Measurements from ENCODE around the gene FBXW7. TPM values are rescaled to one million over a fixed set of nuclear protein-coding genes. Genes with fewer than 3 reads are reported as not detected.

Gene FBXW7
- polyA plus RNA-seq, 1 of the 3 experiments (the other 2 are of a cell fraction) = 7.7 TPM

- DNase-seq = no peak
- Histone ChIP-seq H3K9me3 (no peaks in the 10 kb centered on the region), H3F3A (replicated peaks; ENCODE audit: insufficient read depth) (no peaks in the 10 kb centered on the region), H3K9me2 (no peaks in the 10 kb centered on the region), H3K27me3 (ENCODE audit: insufficient read depth) (no peaks in the 10 kb centered on the region; the same call in 1 of the 2 replicates), H3K4me3 (ENCODE audit: low read depth in 2 of 2, low read length in 1 of 2) (no peak overlapping the region), H3K4me2 (no peak overlapping the region), H3K79me2 (ENCODE audit: insufficient read depth) (no peaks in the 10 kb centered on the region), H3K27ac (ENCODE audit: low read depth in 2 of 2, low read length in 1 of 2) (no peak overlapping the region), H3K4me1 (ENCODE audit: control insufficient read depth in 1 of 2, insufficient read depth in 2 of 2, low read depth in 1 of 2, low read length in 1 of 2) (peaks cover 0 to 17% of the 10 kb centered on the region in 2 experiments; a peak in 1 of 4 replicates), H3K36me3 (replicated peaks in 1 of 2; ENCODE audit: control insufficient read depth in 1 of 2, insufficient read depth in 2 of 2, low read length in 1 of 2) (no peaks in the 10 kb centered on the region), H2AFZ (ENCODE audit: low read depth) (no peak overlapping the region), H4K20me1 (ENCODE audit: insufficient read depth) (no peaks in the 10 kb centered on the region), H3K9ac (no peak overlapping the region)
- WGBS (ENCODE audit: low lambda C conversion rate) = 85% methylated on average over 2 of the region's 2 CpGs
- ChIA-PET CTCF (no interaction called here), POLR2A (no interaction called here)
- TF ChIP-seq POLR2AphosphoS5 (IDR thresholded peaks at IDR 0.05; ENCODE audit: low read depth, low read length) (no peak), GATA2 (CRISPR knock-in tag; IDR thresholded peaks at IDR 0.05) (no peak), GABPA (IDR thresholded peaks at IDR 0.05; ENCODE audit: low read depth) (no peak), ELF1 (IDR thresholded peaks at IDR 0.05) (no peak), TEAD4 (IDR thresholded peaks at IDR 0.05; ENCODE audit: borderline replicate concordance, insufficient read depth) (no peak), YY1 (IDR thresholded peaks at IDR 0.05; ENCODE audit: low read depth) (no peak), SIN3A (IDR thresholded peaks at IDR 0.05; ENCODE audit: borderline replicate concordance, low read depth, low read length) (no peak), EP300 (IDR thresholded peaks at IDR 0.05; ENCODE audit: borderline replicate concordance in 1 of 2, low read depth in 1 of 2, low read length in 1 of 2) (no peak), MXI1 (IDR thresholded peaks at IDR 0.05; ENCODE audit: low read depth, low read length) (no peak), MEF2A (IDR thresholded peaks at IDR 0.05; ENCODE audit: borderline replicate concordance, low read depth) (no peak), NFIC (IDR thresholded peaks at IDR 0.05; ENCODE audit: borderline replicate concordance) (no peak), TCF12 (IDR thresholded peaks at IDR 0.05) (no peak), EZH2phosphoT487 (IDR thresholded peaks at IDR 0.05; ENCODE audit: borderline replicate concordance, low read depth) (no peak), FOXJ3 (CRISPR knock-in tag; IDR thresholded peaks at IDR 0.05) (no peak)
- TF ChIP-seq, protein P1, sequence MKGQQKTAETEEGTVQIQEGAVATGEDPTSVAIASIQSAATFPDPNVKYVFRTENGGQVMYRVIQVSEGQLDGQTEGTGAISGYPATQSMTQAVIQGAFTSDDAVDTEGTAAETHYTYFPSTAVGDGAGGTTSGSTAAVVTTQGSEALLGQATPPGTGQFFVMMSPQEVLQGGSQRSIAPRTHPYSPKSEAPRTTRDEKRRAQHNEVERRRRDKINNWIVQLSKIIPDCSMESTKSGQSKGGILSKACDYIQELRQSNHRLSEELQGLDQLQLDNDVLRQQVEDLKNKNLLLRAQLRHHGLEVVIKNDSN (IDR thresholded peaks at IDR 0.05; ENCODE audit: borderline replicate concordance, low read depth) = no peak
- TF ChIP-seq, protein P2, sequence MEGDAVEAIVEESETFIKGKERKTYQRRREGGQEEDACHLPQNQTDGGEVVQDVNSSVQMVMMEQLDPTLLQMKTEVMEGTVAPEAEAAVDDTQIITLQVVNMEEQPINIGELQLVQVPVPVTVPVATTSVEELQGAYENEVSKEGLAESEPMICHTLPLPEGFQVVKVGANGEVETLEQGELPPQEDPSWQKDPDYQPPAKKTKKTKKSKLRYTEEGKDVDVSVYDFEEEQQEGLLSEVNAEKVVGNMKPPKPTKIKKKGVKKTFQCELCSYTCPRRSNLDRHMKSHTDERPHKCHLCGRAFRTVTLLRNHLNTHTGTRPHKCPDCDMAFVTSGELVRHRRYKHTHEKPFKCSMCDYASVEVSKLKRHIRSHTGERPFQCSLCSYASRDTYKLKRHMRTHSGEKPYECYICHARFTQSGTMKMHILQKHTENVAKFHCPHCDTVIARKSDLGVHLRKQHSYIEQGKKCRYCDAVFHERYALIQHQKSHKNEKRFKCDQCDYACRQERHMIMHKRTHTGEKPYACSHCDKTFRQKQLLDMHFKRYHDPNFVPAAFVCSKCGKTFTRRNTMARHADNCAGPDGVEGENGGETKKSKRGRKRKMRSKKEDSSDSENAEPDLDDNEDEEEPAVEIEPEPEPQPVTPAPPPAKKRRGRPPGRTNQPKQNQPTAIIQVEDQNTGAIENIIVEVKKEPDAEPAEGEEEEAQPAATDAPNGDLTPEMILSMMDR (IDR thresholded peaks at IDR 0.05) = no peak
- TF ChIP-seq, protein P3, sequence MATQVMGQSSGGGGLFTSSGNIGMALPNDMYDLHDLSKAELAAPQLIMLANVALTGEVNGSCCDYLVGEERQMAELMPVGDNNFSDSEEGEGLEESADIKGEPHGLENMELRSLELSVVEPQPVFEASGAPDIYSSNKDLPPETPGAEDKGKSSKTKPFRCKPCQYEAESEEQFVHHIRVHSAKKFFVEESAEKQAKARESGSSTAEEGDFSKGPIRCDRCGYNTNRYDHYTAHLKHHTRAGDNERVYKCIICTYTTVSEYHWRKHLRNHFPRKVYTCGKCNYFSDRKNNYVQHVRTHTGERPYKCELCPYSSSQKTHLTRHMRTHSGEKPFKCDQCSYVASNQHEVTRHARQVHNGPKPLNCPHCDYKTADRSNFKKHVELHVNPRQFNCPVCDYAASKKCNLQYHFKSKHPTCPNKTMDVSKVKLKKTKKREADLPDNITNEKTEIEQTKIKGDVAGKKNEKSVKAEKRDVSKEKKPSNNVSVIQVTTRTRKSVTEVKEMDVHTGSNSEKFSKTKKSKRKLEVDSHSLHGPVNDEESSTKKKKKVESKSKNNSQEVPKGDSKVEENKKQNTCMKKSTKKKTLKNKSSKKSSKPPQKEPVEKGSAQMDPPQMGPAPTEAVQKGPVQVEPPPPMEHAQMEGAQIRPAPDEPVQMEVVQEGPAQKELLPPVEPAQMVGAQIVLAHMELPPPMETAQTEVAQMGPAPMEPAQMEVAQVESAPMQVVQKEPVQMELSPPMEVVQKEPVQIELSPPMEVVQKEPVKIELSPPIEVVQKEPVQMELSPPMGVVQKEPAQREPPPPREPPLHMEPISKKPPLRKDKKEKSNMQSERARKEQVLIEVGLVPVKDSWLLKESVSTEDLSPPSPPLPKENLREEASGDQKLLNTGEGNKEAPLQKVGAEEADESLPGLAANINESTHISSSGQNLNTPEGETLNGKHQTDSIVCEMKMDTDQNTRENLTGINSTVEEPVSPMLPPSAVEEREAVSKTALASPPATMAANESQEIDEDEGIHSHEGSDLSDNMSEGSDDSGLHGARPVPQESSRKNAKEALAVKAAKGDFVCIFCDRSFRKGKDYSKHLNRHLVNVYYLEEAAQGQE (IDR thresholded peaks at IDR 0.05; ENCODE audit: low read depth, low read length) = no peak
- TF ChIP-seq, protein P4, sequence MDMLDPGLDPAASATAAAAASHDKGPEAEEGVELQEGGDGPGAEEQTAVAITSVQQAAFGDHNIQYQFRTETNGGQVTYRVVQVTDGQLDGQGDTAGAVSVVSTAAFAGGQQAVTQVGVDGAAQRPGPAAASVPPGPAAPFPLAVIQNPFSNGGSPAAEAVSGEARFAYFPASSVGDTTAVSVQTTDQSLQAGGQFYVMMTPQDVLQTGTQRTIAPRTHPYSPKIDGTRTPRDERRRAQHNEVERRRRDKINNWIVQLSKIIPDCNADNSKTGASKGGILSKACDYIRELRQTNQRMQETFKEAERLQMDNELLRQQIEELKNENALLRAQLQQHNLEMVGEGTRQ (IDR thresholded peaks at IDR 0.05; ENCODE audit: borderline replicate concordance, low read depth, low read length) = no peak
- TF ChIP-seq, protein P5, sequence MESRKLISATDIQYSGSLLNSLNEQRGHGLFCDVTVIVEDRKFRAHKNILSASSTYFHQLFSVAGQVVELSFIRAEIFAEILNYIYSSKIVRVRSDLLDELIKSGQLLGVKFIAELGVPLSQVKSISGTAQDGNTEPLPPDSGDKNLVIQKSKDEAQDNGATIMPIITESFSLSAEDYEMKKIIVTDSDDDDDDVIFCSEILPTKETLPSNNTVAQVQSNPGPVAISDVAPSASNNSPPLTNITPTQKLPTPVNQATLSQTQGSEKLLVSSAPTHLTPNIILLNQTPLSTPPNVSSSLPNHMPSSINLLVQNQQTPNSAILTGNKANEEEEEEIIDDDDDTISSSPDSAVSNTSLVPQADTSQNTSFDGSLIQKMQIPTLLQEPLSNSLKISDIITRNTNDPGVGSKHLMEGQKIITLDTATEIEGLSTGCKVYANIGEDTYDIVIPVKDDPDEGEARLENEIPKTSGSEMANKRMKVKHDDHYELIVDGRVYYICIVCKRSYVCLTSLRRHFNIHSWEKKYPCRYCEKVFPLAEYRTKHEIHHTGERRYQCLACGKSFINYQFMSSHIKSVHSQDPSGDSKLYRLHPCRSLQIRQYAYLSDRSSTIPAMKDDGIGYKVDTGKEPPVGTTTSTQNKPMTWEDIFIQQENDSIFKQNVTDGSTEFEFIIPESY (IDR thresholded peaks at IDR 0.05; ENCODE audit: borderline replicate concordance, low read depth) = no peak
Measured at GRCh38 chr4:152281211-152281610, 254.7 kb downstream of the FBXW7 start.
